DND-41 (cell line): ENCODE results near the gene CDK5RAP1.

ENCODE experiments used
- ATAC-seq: fragments of 200-7000 bp; cut with Tn5 transposase; 3 replicates; pipeline ENCODE4 v1.9.1; 2021; ENCODE audit warnings: low read depth; ENCODE audit not compliant: insufficient read depth
- DNase-seq: peaks from one replicate; pipeline ENCODE4 v3.0.0-alpha.2; 2020
- H2AFZ ChIP-seq: 2 replicates; pipeline ENCODE4 v1.6.0; 2012; ENCODE audit warnings: low read depth, low read length
- H3K27ac ChIP-seq: 2 replicates; pipeline ENCODE4 v1.5.1; 2012; ENCODE audit warnings: low read length, inconsistent platforms
- H3K27me3 ChIP-seq: fragments of 200-600 bp; sonication (generic); 2 replicates; pipeline ENCODE4 v1.6.0; 2012; ENCODE audit warnings: low read length, mild to moderate bottlenecking, inconsistent platforms; ENCODE audit not compliant: insufficient read depth, poor library complexity
- H3K36me3 ChIP-seq: 2 replicates; pipeline ENCODE4 v1.5.1; 2012; ENCODE audit warnings: low read length, inconsistent platforms; ENCODE audit not compliant: insufficient read depth
- H3K4me1 ChIP-seq: 2 replicates; pipeline ENCODE4 v1.5.1; 2012; ENCODE audit warnings: mild to moderate bottlenecking, low read length; ENCODE audit not compliant: insufficient read depth
- H3K4me2 ChIP-seq: 2 replicates; pipeline ENCODE4 v1.6.0; 2012; ENCODE audit warnings: mild to moderate bottlenecking, moderate library complexity, low read length, inconsistent platforms; ENCODE audit not compliant: insufficient read depth
- H3K4me3 ChIP-seq, 2 experiments: fragments of 200-600 bp in 1 of 2; shearing (Covaris generic) in 1 of 2; 2 replicates each; pipeline ENCODE4 v1.5.1; 2012 to 2016; ENCODE audit warnings: inconsistent platforms in 2 of 2, low read length in 2 of 2, mild to moderate bottlenecking in 2 of 2, low read depth in 1 of 2, moderate library complexity in 1 of 2
- H3K79me2 ChIP-seq: 2 replicates; pipeline ENCODE4 v1.6.0; 2012; ENCODE audit warnings: low read length, inconsistent platforms; ENCODE audit not compliant: insufficient read depth
- H3K9ac ChIP-seq: 2 replicates; pipeline ENCODE4 v1.6.0; 2012; ENCODE audit warnings: low read depth, mild to moderate bottlenecking, inconsistent platforms, low read length, moderate library complexity
- H3K9me3 ChIP-seq: 2 replicates; pipeline ENCODE4 v1.5.1; 2012; ENCODE audit warnings: low read length, moderate library complexity, mild to moderate bottlenecking, inconsistent platforms; ENCODE audit not compliant: insufficient read depth, severe bottlenecking
- H4K20me1 ChIP-seq: 2 replicates; pipeline ENCODE4 v1.6.0; 2012; ENCODE audit warnings: low read length; ENCODE audit not compliant: insufficient read depth
- CTCF ChIP-seq: IDR thresholded peaks from 2 replicates; pipeline ENCODE4 v1.5.1; 2012; ENCODE audit warnings: borderline replicate concordance, low read length, moderate library complexity, mild to moderate bottlenecking; ENCODE audit not compliant: poor library complexity, severe bottlenecking; ENCODE audit errors: extremely low read depth
- EZH2 ChIP-seq: IDR thresholded peaks from 3 replicates; pipeline ENCODE4 v1.6.1; 2012; ENCODE audit warnings: borderline replicate concordance, low read depth, mild to moderate bottlenecking, moderate library complexity, low read length, inconsistent platforms; ENCODE audit not compliant: severe bottlenecking

CDK5RAP1 gene

GRCh38 chr20:33351696-33352095 lies 49.6 kb downstream of the CDK5RAP1 start:
- no peak for TF ChIP-seq EZH2
- TF ChIP-seq CTCF: no peak
- Histone ChIP-seq H3K27me3 (no peaks in the 10 kb centered on the region), H3K9ac (no peak overlapping the region), H4K20me1 (no peaks in the 10 kb centered on the region), H3K4me3 (no peak overlapping the region), H3K4me1 (no peaks in the 10 kb centered on the region), H2AFZ (no peak overlapping the region), H3K79me2 (no peaks in the 10 kb centered on the region), H3K9me3 (no peaks in the 10 kb centered on the region), H3K27ac (no peak overlapping the region), H3K36me3 (peaks cover 21% of the 10 kb centered on the region), H3K4me2 (no peak overlapping the region)
- ATAC-seq (no peak), DNase-seq (no peak)

DNA sequence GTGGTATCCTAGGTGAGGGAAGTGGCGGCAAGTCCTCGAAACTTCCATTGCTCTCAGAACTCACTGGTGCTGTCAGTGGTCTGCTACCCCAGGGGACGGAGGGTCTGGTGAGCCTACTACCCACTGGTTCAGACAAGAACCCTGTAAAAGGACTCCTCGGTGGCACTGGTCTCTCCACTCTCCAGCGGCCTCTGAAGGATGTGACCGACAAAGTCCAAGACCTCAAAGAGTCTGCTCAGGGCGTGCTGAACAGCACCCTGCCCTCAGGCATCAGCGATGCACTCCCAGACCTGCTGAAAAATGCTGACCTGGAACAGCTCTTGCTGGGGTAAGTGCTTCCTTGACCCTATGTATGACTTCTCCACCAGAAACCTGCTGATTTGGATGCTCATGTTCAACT lies 51.8 kb downstream of the CDK5RAP1 start:
- Histone ChIP-seq H4K20me1 (no peaks in the 10 kb centered on the region), H3K27me3 (no peaks in the 10 kb centered on the region), H3K27ac (no peak overlapping the region), H3K4me3 (no peak overlapping the region), H3K9ac (no peak overlapping the region), H3K4me1 (no peaks in the 10 kb centered on the region), H3K9me3 (no peaks in the 10 kb centered on the region), H3K4me2 (no peak overlapping the region), H3K36me3 (peaks cover 21% of the 10 kb centered on the region), H3K79me2 (no peaks in the 10 kb centered on the region), H2AFZ (no peak overlapping the region)
- ATAC-seq: no peak
- no peak for DNase-seq
- TF ChIP-seq CTCF: no peak
- TF ChIP-seq EZH2: no peak

- H3K27ac ChIP-seq: no peak overlapping the region
- peaks cover 21% of the 10 kb centered on the region for H3K36me3 ChIP-seq
- H3K27me3 ChIP-seq: no peaks in the 10 kb centered on the region
- H3K4me1 ChIP-seq: no peaks in the 10 kb centered on the region
- H2AFZ ChIP-seq: no peak overlapping the region
- DNase-seq (no peak), ATAC-seq (no peak)
- H3K4me3 ChIP-seq: no peak overlapping the region
- no peak overlapping the region for H3K4me2 ChIP-seq
- no peaks in the 10 kb centered on the region for H3K9me3 ChIP-seq
- TF ChIP-seq CTCF (no peak), EZH2 (no peak)
- H3K79me2 ChIP-seq: no peaks in the 10 kb centered on the region
- no peaks in the 10 kb centered on the region; the same call in 1 of the 2 replicates for H4K20me1 ChIP-seq
- H3K9ac ChIP-seq: no peak overlapping the region
Measured at GRCh38 chr20:33348136-33348937, 53.0 kb downstream of the CDK5RAP1 start.
